Measurements from ENCODE around the gene PCARE.

PCARE gene

DNA sequence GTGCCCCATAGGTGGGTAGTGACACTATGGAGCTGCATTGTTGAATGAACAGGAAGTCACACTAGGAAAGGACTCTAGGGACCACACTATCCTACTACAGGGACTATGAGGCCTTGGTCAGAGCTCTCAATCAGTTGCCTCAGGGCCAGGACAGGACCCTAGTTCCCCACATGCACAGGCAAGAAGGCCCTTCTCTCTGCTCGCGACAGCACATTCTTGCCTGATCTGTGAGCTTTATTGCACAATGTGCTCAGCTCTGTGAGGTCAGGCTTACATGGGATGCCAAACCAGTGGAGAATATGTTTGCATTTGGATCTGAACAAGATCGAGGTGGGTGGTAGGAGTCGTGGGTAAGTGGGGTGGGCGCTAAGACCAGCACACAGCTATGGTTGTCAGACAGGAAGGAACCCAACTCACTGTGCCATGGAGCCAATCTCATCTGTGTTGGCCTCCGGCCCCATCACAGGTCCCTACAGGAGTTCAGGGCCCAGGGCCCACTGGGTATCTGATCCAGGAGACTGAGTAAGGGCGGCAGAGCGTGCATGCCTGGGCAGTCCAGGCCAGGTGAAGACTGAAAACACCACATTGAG lies 8.0 kb downstream of the PCARE start:
- no peak overlapping the region for H3K27ac ChIP-seq (ENCODE audit: low read length)
- no peak for DNase-seq
- no peaks in the 10 kb centered on the region for H3K9me3 ChIP-seq (replicated peaks; ENCODE audit: insufficient read depth, low read length)
- no peak overlapping the region for H3K9ac ChIP-seq (ENCODE audit: low read length)
- no peaks in the 10 kb centered on the region for H3K9me2 ChIP-seq (replicated peaks; ENCODE audit: insufficient read depth, low read length)
- no peak overlapping the region for H3K4me2 ChIP-seq (ENCODE audit: low read depth, low read length)
- H3K4me1 ChIP-seq (ENCODE audit: low read length): no peaks in the 10 kb centered on the region
- no peaks in the 10 kb centered on the region for H3K79me2 ChIP-seq (ENCODE audit: low read length)
- H3K36me3 ChIP-seq (replicated peaks; ENCODE audit: insufficient read depth, low read length): no peaks in the 10 kb centered on the region
- H2AFZ ChIP-seq (ENCODE audit: low read length): no peak overlapping the region
- no peak overlapping the region for H3K4me3 ChIP-seq (ENCODE audit: low read length)
- TF ChIP-seq EZH2 (optimal IDR thresholded peaks at IDR 0.05; ENCODE audit: low read depth, low read length): no peak
- no peak for TF ChIP-seq EZH2phosphoT487 (IDR thresholded peaks at IDR 0.05; ENCODE audit: low read length)
- H4K20me1 ChIP-seq (ENCODE audit: insufficient read depth, low read length): no peaks in the 10 kb centered on the region
- H3K27me3 ChIP-seq (replicated peaks; ENCODE audit: insufficient read depth, low read length): no peaks in the 10 kb centered on the region
- no peaks in the 10 kb centered on the region for H3F3A ChIP-seq (ENCODE audit: insufficient read depth, low read length)

DNA sequence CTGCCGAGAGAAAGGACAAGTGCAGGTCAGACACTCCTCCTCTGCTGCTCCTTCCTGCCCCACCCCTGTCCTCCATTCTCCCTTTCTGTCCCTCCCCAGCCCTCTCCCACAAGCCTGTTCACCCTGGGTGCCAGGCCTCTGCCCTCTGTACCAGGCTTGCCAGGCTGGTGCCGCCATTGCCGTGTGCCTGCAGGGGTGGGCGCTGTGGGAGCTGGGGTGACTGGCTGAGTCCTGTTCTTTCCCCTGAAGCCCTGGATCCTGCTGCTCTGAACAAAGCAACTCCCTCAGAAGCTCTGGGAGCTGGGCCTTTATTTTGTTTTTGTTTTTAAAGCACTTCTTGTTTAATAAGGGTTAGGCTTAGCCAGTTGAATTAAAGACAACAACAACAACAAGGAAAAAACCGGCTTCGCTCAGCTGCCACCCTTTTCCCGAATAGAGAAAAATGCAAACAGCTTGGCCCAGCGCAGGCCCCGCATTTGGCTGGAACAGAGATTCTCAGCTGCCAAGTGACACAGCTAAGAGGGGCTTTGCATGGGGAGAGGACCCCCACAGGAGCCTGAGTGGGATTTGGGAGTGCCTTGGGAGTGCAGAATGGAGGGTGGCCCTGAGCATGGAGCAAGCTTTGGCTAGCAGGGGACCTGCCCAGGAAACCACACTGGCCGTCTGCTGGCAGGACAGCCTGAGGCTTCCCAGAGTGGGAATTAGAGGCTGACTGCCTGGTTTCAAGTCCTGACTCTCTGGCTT lies 9.1 kb downstream of the PCARE start:
- no peak for DNase-seq
- Histone ChIP-seq H3K9me2 (replicated peaks; ENCODE audit: insufficient read depth, low read length) (no peaks in the 10 kb centered on the region), H3F3A (ENCODE audit: insufficient read depth, low read length) (no peaks in the 10 kb centered on the region), H3K4me2 (ENCODE audit: low read depth, low read length) (no peak overlapping the region), H2AFZ (ENCODE audit: low read length) (no peak overlapping the region), H3K36me3 (replicated peaks; ENCODE audit: insufficient read depth, low read length) (no peaks in the 10 kb centered on the region), H3K4me3 (ENCODE audit: low read length) (no peak overlapping the region), H3K9ac (ENCODE audit: low read length) (no peak overlapping the region), H3K4me1 (ENCODE audit: low read length) (no peaks in the 10 kb centered on the region), H3K27ac (ENCODE audit: low read length) (no peak overlapping the region), H3K9me3 (replicated peaks; ENCODE audit: insufficient read depth, low read length) (no peaks in the 10 kb centered on the region), H3K27me3 (replicated peaks; ENCODE audit: insufficient read depth, low read length) (no peaks in the 10 kb centered on the region), H3K79me2 (ENCODE audit: low read length) (no peaks in the 10 kb centered on the region), H4K20me1 (ENCODE audit: insufficient read depth, low read length) (no peaks in the 10 kb centered on the region)
- TF ChIP-seq EZH2 (optimal IDR thresholded peaks at IDR 0.05; ENCODE audit: low read depth, low read length) (no peak), EZH2phosphoT487 (IDR thresholded peaks at IDR 0.05; ENCODE audit: low read length) (no peak)

DNA sequence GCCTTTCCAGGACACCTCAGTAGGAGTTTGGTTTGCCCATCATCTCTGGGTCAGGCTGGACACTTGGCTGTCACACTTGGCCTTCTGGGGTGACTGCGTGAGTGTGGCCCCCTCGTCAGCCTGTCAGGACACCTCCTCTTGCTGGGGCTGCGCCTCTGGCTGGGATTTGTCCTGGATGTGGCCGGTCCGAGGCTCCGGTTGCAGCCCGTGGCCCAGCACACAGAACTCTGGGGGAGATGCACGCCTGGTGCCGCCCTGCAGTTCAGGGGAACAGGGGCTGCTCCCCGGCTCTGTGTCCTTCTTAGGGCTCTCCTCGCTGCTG lies 9.6 kb downstream of the PCARE start:
- Histone ChIP-seq H3K4me2 (ENCODE audit: low read depth, low read length) (no peak overlapping the region), H3K4me3 (ENCODE audit: low read length) (no peak overlapping the region), H3K27me3 (replicated peaks; ENCODE audit: insufficient read depth, low read length) (no peaks in the 10 kb centered on the region), H3F3A (ENCODE audit: insufficient read depth, low read length) (no peaks in the 10 kb centered on the region), H3K9me2 (replicated peaks; ENCODE audit: insufficient read depth, low read length) (no peaks in the 10 kb centered on the region), H4K20me1 (ENCODE audit: insufficient read depth, low read length) (no peaks in the 10 kb centered on the region), H3K27ac (ENCODE audit: low read length) (no peak overlapping the region), H2AFZ (ENCODE audit: low read length) (no peak overlapping the region), H3K36me3 (replicated peaks; ENCODE audit: insufficient read depth, low read length) (no peaks in the 10 kb centered on the region), H3K4me1 (ENCODE audit: low read length) (no peaks in the 10 kb centered on the region), H3K9me3 (replicated peaks; ENCODE audit: insufficient read depth, low read length) (no peaks in the 10 kb centered on the region), H3K79me2 (ENCODE audit: low read length) (no peaks in the 10 kb centered on the region), H3K9ac (ENCODE audit: low read length) (no peak overlapping the region)
- TF ChIP-seq, protein P1, sequence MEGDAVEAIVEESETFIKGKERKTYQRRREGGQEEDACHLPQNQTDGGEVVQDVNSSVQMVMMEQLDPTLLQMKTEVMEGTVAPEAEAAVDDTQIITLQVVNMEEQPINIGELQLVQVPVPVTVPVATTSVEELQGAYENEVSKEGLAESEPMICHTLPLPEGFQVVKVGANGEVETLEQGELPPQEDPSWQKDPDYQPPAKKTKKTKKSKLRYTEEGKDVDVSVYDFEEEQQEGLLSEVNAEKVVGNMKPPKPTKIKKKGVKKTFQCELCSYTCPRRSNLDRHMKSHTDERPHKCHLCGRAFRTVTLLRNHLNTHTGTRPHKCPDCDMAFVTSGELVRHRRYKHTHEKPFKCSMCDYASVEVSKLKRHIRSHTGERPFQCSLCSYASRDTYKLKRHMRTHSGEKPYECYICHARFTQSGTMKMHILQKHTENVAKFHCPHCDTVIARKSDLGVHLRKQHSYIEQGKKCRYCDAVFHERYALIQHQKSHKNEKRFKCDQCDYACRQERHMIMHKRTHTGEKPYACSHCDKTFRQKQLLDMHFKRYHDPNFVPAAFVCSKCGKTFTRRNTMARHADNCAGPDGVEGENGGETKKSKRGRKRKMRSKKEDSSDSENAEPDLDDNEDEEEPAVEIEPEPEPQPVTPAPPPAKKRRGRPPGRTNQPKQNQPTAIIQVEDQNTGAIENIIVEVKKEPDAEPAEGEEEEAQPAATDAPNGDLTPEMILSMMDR (IDR thresholded peaks at IDR 0.05; ENCODE audit: low read length): no peak
- TF ChIP-seq EZH2 (optimal IDR thresholded peaks at IDR 0.05; ENCODE audit: low read depth, low read length): no peak
- TF ChIP-seq EZH2phosphoT487 (IDR thresholded peaks at IDR 0.05; ENCODE audit: low read length): no peak
- DNase-seq: no peak

DNA sequence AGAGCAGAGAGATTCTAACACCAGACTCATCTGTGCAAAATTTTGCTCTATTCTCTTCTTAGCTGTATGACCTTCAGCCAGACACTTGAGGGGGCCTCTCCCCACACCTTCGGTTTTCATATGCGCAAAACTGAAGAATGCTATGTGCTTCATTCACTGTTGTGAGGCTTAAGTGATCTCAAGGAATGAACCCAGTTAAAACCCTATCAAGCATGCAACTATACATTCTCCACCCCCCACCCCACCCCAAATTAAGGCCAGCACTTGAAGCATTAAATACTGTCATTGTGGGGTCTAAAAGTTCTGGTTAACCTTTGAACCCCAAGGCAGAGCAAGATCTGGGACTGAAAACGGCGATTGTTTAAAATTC lies 10.0 kb downstream of the PCARE start:
- H3K36me3 ChIP-seq (replicated peaks; ENCODE audit: insufficient read depth, low read length): no peaks in the 10 kb centered on the region
- no peaks in the 10 kb centered on the region for H3K79me2 ChIP-seq (ENCODE audit: low read length)
- no peaks in the 10 kb centered on the region for H3K4me1 ChIP-seq (ENCODE audit: low read length)
- no peak for DNase-seq
- no peak overlapping the region for H3K4me3 ChIP-seq (ENCODE audit: low read length)
- TF ChIP-seq, protein P1 (IDR thresholded peaks at IDR 0.05; ENCODE audit: low read length): no peak
- TF ChIP-seq EZH2 (optimal IDR thresholded peaks at IDR 0.05; ENCODE audit: low read depth, low read length): no peak
- no peak for TF ChIP-seq EZH2phosphoT487 (IDR thresholded peaks at IDR 0.05; ENCODE audit: low read length)
- no peak overlapping the region for H3K9ac ChIP-seq (ENCODE audit: low read length)
- no peak overlapping the region for H2AFZ ChIP-seq (ENCODE audit: low read length)
- H3K4me2 ChIP-seq (ENCODE audit: low read depth, low read length): no peak overlapping the region
- no peaks in the 10 kb centered on the region for H4K20me1 ChIP-seq (ENCODE audit: insufficient read depth, low read length)
- H3F3A ChIP-seq (ENCODE audit: insufficient read depth, low read length): no peaks in the 10 kb centered on the region
- H3K27ac ChIP-seq (ENCODE audit: low read length): no peak overlapping the region
- no peaks in the 10 kb centered on the region for H3K9me3 ChIP-seq (replicated peaks; ENCODE audit: insufficient read depth, low read length)
- H3K27me3 ChIP-seq (replicated peaks; ENCODE audit: insufficient read depth, low read length): no peaks in the 10 kb centered on the region
- H3K9me2 ChIP-seq (replicated peaks; ENCODE audit: insufficient read depth, low read length): no peaks in the 10 kb centered on the region
